G401 (cell line): ENCODE data around the gene MAGI1. TPM values are rescaled to one million over a fixed set of nuclear protein-coding genes. Genes with fewer than 3 reads are reported as not detected.

Source experiments
- DNase-seq: peaks from one replicate; pipeline ENCODE4 v3.0.0-alpha.2; 2015; ENCODE audit warnings: low spot score
- in situ Hi-C: cut with HindIII; loops from 2 replicates; pipeline ENCODE4 v1.10.0; 2016; ENCODE audit warnings: low sequenced_read_pairs, mixed read lengths
- total RNA-seq: library from RNA; depleted of rRNA; stranded (reverse); fragments of >200 nt; shearing (Covaris generic); gene quantifications from 2 replicates; pipeline ENCODE4 v1.2.3, GENCODE V29; 2014

MAGI1 gene
- total RNA-seq, 1 experiment from 2014 or later = 7.7 TPM

DNA sequence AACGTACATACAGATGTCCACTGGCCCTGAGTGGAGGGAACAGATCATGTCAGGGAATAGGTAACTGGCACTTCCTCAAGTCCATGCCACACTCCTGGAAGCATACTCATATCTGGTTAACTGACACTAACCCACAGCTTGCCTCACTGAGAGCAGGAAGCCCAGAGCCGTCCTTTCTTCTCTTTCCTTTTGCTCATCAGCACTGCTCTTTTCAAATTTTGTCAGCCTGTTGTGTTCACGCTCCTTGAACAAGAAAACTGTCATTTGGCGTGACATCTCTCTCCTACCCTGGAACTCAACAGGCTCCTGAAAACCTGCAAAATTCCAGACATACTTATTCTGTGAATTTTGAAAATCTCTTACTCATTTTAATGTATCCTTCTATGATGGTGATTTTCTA lies 360.2 kb downstream of the MAGI1 start:
- peak; percentile 24 for DNase-seq
- in situ Hi-C loops = no loop called here

GRCh38 chr3:65677486-65678010 lies 361.2 kb downstream of the MAGI1 start:
- in situ Hi-C loops = no loop called here

GRCh38 chr3:65676580-65676979 lies 362.1 kb downstream of the MAGI1 start:
- in situ Hi-C loops = no loop called here
- no peak for DNase-seq

More at GRCh38 chr3:65677486-65678010, 361.2 kb downstream of the MAGI1 start:
- DNase-seq = no peak

GRCh38 chr3:65675011-65675410 lies 363.7 kb downstream of the MAGI1 start:
- in situ Hi-C loops = no loop called here
- DNase-seq = no peak

- in situ Hi-C loops = no loop called here
- no peak for DNase-seq
Observed at GRCh38 chr3:65674226-65674625, 364.5 kb downstream of the MAGI1 start.

DNA sequence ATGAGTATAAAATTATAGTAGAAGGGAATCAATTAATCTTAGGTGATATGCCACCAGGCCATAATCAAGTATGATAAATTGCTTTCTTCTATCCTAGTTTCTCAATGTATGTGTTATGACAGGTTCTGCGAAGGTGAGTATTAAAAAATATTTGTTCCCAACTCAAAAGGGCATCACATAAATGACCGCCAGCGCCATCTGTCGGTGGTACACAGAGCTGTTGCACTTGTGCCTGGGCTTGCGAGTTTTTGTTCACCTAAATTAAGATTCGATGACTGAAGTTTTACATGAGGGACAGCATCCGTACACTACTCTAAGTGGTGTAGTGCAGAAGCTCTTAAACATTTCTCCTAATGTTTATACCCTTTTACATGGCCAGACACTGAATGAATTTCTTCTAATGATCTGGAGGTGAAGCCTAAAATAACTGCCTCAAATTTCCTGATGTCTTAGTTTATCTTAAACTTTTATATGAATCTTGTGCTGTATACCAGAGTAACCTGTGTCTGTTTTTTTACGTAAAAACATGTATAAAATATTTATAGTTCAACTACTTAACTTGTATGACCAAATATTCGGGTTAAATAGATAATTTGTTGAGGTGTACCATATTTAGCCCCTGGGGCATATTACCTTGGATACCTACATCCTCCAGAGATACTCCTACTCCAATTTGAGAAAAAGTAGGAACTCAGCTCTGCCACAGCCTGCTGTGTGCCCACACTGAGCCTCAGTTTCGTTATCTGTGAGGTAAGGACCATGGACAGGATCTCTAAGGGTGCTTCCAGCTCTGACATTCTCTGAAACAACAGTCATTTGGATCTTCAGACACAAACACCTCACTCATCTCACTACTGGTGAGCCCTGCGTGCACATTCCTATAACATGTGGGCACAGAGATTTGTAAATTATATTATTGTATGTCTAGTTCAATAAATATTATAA lies 365.6 kb downstream of the MAGI1 start:
- DNase-seq = peak; percentile 62
- in situ Hi-C loops = no loop called here

DNA sequence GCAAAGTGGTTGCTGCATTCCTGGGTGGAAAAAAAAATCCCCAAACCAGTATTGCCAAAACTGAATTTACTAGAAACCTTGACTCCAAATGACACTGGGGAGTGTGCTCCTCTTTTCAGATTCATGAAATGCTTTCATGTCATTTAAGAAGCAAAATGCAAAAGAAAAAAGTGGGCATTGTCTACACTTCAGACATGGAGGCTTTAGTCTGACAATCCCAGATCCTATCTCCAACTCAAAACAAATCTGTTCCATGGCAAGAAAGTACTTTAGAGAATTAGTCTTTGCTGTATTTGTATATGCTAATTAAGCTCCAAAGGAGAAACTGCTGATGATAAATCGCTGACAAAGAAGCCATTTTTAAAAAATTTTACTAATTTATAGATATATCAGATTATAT lies 366.7 kb downstream of the MAGI1 start:
- DNase-seq = no peak
- in situ Hi-C loops = no loop called here

GRCh38 chr3:65671004-65671403 lies 367.7 kb downstream of the MAGI1 start:
- in situ Hi-C loops = no loop called here
- DNase-seq = no peak

- no peak for DNase-seq
- in situ Hi-C loops = no loop called here
Observed at GRCh38 chr3:65669163-65669875, 369.4 kb downstream of the MAGI1 start.

GRCh38 chr3:65667963-65668362 lies 370.8 kb downstream of the MAGI1 start:
- in situ Hi-C loops = no loop called here
- DNase-seq = no peak

- no peak for DNase-seq
- in situ Hi-C loops = no loop called here
Observed at GRCh38 chr3:65666448-65667091, 372.1 kb downstream of the MAGI1 start.

DNA sequence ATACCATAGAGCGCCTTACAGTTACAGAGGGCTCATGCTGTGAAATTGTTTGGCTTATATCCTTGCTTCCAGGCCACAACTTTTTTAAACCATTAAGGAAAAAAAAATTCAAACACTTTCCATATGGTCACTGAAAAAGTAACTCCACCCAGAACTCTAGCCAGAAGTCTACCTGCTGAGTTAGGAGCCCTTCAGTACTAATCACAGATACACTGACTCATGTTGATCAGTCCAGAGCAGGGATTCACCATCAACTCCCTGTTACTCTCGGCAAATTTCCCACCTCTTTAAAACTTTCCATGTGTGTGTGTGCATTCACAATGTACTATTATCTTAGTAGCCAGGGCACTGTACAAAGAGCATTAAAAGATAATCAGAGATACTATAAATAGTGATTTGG lies 372.8 kb downstream of the MAGI1 start:
- DNase-seq = no peak
- in situ Hi-C loops = no loop called here

GRCh38 chr3:65664931-65665330 lies 373.8 kb downstream of the MAGI1 start:
- in situ Hi-C loops = no loop called here
- no peak for DNase-seq

DNA sequence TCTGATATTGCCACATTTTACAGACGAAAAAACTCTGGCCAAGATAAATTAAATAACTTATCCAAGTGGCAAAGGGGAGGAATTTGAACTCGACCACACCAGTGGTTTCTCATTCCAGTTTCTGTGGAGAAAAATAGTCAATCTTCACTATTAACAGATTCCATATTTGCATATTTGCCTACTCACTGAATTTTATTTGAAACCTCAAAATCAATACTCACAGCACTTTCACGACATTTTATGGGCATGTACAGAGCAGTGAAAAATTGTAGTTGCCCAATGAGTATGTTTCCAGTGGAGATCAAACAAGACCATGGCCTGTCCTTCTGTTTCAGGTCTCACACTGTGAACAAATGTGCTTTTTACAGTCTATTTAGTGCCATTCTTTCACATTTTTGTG lies 374.3 kb downstream of the MAGI1 start:
- in situ Hi-C loops = no loop called here
- no peak for DNase-seq

DNA sequence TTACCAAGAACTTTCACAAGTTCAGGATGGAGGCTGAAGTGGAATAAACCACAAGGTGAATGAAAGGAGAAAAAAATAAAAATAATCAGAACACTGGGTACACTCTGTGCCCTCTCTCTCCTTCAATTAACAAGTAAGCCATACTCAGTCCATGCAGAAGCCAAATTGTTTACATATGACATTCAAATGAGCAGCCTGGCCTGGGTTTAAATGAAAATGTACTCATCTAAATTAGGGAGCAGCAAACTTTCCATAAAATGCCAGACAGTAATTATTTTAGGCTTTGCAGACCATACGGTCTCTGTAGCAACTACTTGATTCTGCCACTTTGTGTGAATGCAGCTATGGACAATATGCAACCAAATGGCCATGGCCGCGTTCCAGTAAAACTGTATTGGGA lies 376.6 kb downstream of the MAGI1 start:
- DNase-seq = no peak
- in situ Hi-C loops = no loop called here

DNA sequence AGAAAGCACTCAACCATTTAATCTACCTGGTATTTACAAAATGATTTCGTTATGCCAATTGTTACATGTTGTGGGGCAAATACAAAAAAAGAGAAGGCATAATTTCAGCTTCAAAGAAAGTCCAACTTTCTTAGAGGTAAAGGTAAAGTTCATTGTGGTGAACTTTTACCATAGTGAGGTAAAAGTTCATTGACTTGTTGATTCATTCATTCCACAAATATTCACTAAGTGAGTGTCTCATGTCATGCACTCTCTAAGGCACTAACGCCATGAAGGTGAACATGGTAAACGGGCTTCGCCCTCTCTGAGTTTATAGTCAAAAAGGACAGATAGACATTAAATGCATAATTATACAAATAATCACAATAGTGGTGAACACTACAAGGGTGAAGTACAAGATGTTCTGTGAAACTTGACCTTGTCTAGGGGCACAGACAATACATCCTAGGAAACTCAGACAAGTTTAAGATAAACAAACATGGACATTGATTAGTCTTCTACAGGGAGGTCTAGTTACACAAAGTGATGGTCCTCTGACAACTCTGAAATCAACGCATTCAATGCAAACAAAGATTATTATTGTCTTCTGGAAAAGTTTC lies 378.6 kb downstream of the MAGI1 start:
- no peak for DNase-seq
- in situ Hi-C loops = no loop called here

GRCh38 chr3:65659396-65659795 lies 379.3 kb downstream of the MAGI1 start:
- in situ Hi-C loops = no loop called here
- no peak for DNase-seq

DNA sequence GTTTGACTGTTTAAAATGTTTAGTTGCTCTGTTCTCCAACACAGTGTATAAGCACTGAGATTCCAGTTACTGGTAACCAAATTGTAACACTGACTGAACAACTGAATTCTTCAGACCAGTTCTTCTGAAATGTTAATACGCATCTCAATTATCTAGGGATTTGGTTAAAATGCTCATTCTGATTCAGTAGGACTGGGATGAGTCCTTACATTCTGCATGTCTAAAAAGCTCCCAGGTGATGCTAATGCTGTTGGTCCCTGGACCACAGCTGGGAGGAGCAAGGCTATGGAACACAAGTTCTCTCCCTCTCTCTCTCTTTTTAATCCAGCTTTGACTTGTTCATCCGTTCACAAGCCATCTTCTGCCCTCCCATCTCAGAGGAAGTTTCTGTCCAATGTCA lies 380.3 kb downstream of the MAGI1 start:
- DNase-seq = no peak
- in situ Hi-C loops = no loop called here

DNA sequence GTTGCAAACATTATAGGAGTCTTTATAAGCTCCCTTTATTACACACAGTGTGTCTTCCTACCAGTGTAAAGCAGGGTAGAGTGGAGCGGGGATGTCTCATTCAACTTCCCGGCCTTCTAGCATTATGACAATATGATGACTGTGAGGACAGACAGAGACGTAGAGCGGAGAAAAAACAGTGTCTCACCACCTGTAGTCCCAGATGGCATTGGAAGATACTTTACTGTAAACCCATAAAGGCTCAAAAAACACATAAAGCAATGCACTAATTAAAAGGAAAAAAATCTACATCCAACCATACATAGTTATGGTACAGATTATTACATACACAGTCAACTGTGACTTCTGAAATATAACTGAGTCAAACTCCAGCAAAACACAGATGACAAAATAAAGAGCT lies 383.7 kb downstream of the MAGI1 start:
- no peak for DNase-seq
- in situ Hi-C loops = no loop called here
